HG02885 (cell line): Measurements from ENCODE around the gene KLRG1.

Experiments used
- ATAC-seq: cut with Tn5 transposase; IDR thresholded peaks from one replicate; pipeline ENCODE4 v1.9.1; 2021; ENCODE audit warnings: mild to moderate bottlenecking; ENCODE audit not compliant: unreplicated experiment, poor library complexity

Gene KLRG1

DNA sequence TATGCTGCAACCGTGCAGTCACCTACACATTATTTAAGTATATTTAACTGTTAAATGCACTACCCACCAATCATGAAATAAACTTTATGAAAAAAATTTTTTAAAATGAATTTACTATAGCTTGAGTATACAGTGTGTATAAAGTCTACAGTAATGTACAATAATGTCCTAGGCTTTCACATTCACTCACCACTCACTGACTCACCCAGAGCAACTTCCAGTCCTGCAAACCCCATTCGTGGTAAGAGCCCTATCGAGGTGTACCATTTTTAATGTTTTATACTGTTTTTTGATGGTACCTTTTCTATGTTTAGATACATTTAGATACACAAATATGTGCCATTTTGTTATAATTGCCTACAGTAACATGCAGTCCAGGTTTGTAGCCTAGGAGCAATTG lies 48.1 kb downstream of the KLRG1 start:
- ATAC-seq = no peak

DNA sequence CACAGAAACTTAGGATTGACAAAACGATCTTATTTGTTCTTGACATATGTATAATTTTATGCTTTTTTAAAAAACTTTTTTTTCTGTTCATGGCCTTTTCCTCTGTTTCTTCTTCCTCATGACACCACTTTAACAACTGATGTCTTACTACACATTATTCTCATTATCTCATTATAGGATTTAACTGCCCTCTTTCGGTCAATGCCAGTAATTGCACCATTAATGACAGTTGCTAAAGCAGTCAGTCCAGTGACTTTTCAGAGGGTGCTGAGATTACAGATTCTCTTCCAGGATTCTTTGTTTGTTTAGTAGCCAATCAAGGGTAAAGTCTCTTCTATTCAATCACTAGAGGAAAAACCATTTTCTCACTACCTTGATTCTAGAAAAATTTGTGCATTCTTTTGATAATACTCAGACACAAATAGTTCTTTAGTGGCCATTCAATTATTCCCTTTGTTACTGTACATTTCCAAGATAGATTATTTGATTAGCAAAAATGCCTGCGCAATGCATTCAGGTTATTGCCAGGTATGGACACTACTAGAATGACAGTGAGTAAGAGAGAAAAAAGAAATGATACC lies 50.1 kb downstream of the KLRG1 start:
- no peak for ATAC-seq

DNA sequence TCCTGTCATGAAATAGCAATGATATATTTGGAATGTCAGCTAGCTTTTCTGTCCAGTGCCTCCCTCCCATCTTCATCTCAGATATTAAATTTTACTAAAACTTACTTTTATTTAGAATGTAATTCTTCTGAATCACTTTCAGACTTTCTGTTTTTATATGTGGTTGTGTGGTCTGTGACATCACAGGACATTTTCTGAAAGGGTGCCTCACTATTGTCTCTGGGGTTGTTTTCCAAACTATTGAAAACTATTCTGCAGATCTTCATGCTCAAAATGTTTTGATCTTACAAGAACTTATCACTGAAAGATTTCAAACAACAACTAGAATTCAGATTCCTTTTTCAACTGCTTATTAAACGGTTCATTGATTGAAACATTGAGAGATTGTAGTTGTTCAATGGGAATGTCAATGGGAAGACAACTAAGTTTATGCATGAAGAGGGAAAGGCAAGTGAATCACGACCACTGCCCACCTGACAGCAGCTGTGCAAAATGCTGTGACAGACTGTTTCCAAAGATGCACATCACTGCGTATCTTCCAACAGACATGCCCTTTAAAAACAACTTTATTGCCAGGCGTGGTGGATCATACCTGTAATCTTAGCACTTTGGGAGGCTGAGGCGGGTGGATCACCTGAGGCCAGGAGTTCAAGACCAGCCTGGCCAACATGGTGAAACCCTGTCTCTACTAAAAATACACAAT lies 51.3 kb downstream of the KLRG1 start:
- ATAC-seq = no peak

GRCh38 chr12:9041321-9041720 lies 52.0 kb downstream of the KLRG1 start:
- ATAC-seq = no peak

GRCh38 chr12:9043766-9044165 lies 54.4 kb downstream of the KLRG1 start:
- no peak for ATAC-seq

DNA sequence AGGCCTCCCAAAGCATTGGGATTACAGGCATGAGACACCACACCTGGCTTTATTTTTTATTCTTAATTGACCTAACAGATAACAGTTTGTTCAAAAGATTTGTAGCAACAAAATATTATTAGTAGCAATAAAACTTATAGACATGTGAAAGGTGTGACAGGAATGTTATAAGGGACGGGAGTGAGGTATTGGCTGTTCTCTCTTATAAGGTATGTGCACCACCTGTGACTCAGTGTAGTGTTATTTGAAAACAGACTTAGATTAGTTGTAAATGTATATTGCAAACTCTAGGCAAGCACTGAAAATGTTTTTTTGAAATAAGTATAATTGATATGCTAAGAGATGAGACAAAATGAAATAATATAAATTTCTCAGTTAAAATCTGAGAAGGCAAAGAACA lies 57.8 kb downstream of the KLRG1 start:
- no peak for ATAC-seq

GRCh38 chr12:9048930-9049329 lies 59.6 kb downstream of the KLRG1 start:
- no peak for ATAC-seq

DNA sequence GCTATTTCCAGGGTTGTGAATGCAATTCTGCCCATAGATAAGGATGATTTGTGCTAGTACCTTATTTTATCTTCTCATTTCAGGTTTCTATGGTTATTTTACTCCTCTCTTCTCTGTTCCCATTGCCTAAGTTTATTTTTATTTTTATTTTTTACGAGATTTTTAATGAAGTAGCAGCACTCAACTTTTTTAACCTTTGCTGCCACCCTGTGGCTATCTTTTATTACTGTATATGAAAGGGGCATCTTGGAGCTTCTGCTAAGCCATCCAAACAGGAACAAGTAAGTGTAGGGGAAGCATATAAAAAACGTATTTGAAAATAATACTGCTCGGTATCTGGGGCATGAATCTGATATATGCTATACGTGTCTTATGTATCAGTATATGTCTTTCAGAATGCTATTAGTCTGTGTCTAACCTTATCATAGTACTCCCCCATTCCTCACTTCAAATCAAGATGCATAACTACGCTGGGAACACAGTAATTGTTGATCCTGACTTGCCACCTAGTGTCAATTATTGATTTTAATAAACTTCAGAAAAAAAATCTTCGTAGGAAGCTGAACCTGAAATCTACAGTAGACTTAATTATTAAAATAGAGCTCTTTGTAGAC lies 60.3 kb downstream of the KLRG1 start:
- no peak for ATAC-seq

DNA sequence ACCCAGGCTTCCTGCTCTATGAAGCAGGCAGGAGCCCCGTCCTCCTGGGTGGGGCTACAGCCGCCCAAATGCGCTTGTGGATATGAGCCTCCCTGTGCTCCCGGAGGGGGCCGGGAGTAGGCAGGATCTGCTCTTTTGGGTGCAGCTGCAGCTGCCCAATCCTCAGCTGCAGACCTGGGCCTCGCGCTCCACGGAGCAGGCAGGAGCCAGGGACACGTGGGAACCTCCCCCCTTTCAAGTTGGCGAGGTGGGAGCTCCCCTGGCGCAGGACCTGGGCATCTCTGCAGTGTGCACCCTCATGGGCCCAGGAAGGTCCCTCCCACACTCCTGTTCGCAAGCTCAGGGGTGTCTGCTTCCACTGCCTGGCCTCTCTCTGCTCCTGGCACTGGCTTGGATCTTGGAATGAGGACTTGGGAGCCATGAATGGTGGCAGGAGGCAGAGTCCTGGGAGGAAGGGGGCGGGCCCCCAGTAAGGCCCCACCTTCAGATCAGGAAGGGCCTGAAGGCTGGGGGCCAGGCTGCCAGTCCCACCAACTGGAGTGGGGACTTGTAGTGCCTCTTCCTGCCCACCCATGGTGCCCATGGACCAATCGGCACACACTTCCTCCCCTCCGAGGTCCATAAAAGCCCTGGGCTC lies 61.3 kb downstream of the KLRG1 start:
- ATAC-seq = no peak

DNA sequence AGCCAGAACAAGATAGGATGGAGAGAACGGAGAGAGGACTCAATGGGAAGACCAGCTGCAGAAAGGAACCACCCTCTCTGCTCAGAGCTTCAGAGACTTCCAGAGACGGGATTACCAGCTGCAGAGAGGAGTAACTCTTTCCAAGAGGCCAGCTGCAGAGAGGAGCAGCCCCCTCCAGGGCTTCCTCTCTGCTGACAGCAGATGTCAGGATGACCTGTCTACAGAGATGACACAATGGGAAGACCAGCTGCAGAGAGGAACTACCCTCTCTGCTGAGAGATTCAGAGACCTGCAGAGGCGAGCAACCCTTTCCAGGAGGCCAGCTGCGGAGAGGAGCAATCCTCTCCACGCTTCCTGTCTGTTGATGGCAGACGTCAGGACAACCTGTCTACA lies 61.8 kb downstream of the KLRG1 start:
- ATAC-seq = no peak

DNA sequence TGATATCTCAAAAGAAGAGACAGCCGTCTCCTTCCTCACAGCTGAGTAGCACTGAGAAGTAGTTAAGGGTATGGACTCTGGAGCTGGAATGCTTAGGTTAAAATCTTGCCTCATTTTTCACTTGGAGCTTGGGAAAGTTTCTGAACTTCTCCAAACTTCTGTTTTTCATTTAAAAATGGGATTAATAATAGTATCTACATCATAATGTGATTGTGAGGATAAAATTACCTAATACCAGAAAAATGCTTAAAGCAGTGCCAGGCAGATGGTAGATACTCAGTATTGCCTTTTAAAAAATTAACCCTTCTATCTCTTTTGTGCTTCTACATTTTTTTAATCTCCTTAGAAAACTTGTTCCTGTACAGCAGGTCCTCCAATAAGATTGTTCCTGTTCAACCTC lies 63.3 kb downstream of the KLRG1 start:
- no peak for ATAC-seq
